T-helper 17 cell (primary cell): ENCODE data around the gene ENTREP1. TPM values are rescaled to one million over a fixed set of nuclear protein-coding genes. Genes with fewer than 3 reads are reported as not detected.
A peak's percentile ranks its signal among the peaks of the same experiment; 100 is the strongest.
"Not testable (repeated sequence)": the region's sequence is repeated elsewhere in the genome, so short reads cannot be mapped to it uniquely, and the experiment has no call there.

ENCODE experiments used
- ATAC-seq: fragments of 150-1000 bp; cut with Tn5 transposase; 2 replicates; pipeline ENCODE4 v1.10.0; 2021; ENCODE audit warnings: mild to moderate bottlenecking, moderate library complexity
- DNase-seq, 3 donors: peaks; one replicate each; pipeline versions ENCODE4 v3.0.0 to v3.0.0-alpha.2; 2020 to 2021
- H3K9me3 ChIP-seq: one replicate; pipeline ENCODE4 v1.7.0; 2013; ENCODE audit warnings: low read length, mild to moderate bottlenecking; ENCODE audit not compliant: control insufficient read depth, poor library complexity, severe bottlenecking
- H3K27ac Mint-ChIP-seq: one replicate; pipeline ENCODE4 v1.8.0; 2022; ENCODE audit warnings: mild to moderate bottlenecking, moderate library complexity, mixed read lengths
- H3K27me3 Mint-ChIP-seq: one replicate; pipeline ENCODE4 v1.8.0; 2022; ENCODE audit warnings: mixed read lengths
- H3K36me3 Mint-ChIP-seq: one replicate; pipeline ENCODE4 v1.8.0; 2022; ENCODE audit warnings: low read depth, mixed read lengths
- H3K4me1 Mint-ChIP-seq: one replicate; pipeline ENCODE4 v1.8.0; 2022; ENCODE audit warnings: mild to moderate bottlenecking, mixed read lengths
- H3K4me3 Mint-ChIP-seq: one replicate; pipeline ENCODE4 v1.8.0; 2022; ENCODE audit warnings: mild to moderate bottlenecking, moderate library complexity, mixed read lengths
- total RNA-seq, 4 donors: library from RNA in 2 of 4; stranded (reverse) in 2 of 4; gene quantifications; one replicate each; pipeline ENCODE4 v1.2.3 and lab custom pipeline; 2022 to 2026

Gene ENTREP1
- total RNA-seq, 2 donors from 2014 or later: 0.77 TPM; not detected in 1

DNA sequence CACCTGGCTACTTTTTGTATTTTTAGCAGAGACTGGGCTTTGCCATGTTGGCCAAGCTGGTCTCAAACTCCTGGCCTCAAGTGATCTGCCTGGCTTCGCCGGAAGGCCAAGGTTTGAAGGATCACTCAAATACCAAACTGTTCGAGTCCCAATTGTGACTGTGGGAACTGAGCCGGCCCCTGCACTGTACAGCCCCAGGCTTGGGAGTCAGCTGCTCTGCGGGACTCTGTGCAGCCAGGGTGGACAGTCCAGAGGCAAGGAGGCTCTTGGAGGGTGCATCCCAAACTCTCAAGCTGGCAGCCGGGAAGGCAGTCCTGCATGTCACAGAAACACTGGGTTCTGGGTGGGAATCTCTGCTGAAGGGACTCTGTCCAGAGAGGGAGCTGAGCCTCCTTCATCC, 109.0 kb downstream of the ENTREP1 start:
- Mint-ChIP-seq H3K4me3 (no peak overlapping the region), H3K27me3 (peaks cover 5% of the 10 kb centered on the region), H3K36me3 (no peaks in the 10 kb centered on the region), H3K27ac (no peak overlapping the region), H3K4me1 (peaks cover 3% of the 10 kb centered on the region)
- no peaks in the 10 kb centered on the region for H3K9me3 ChIP-seq
- DNase-seq: no peak
- no peak for ATAC-seq

DNA sequence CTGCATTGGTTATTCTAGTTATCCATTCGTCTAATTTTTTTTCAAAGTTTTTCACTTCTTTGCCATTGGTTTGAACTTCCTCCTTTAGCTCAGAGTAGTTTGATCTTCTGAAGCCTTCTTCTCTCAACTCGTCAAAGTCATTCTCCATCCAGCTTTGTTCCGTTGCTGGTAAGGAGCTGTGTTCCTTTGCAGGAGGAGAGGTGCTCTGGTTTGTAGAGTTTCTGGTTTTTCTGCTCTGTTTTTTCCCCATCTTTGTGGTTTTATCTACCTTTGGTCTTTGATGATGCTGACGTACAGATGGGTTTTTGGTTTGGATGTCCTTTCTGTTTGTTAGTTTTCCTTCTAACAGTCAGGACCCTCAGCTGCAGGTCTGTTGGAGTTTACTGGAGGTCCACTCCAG, 114.6 kb downstream of the ENTREP1 start:
- H3K27me3 Mint-ChIP-seq, DNase-seq: not testable (repeated sequence)
- H3K4me3 Mint-ChIP-seq: peak overlapping the region; percentile 62

GRCh38 chr9:69440254-69440955, 115.4 kb downstream of the ENTREP1 start:
- H3K27ac Mint-ChIP-seq: peak overlapping the region; percentile 10
- peaks cover 17% of the 10 kb centered on the region for H3K4me1 Mint-ChIP-seq
- H3K4me3 Mint-ChIP-seq: peak overlapping the region; percentile 62
- ATAC-seq, H3K27me3 Mint-ChIP-seq, H3K36me3 Mint-ChIP-seq, H3K9me3 ChIP-seq: not testable (repeated sequence)
- peak in 1 of 3 donors; percentile 13 for DNase-seq

More for the DNA sequence above, 114.6 kb downstream of the ENTREP1 start:
- Mint-ChIP-seq H3K27ac (peak overlapping the region; percentile 10), H3K4me1 (peaks cover 17% of the 10 kb centered on the region)
- ATAC-seq, H3K9me3 ChIP-seq, H3K36me3 Mint-ChIP-seq: not testable (repeated sequence)

Other genes with a start within 250 kb of the ENTREP1 start
- 10 to 100 TPM; 21.1 to 30.2 TPM for gene TJP2, start 150.9 kb upstream of the ENTREP1 start, total RNA-seq